H1 (cell line): ENCODE data around the gene VIM. TPM values are rescaled to one million over a fixed set of nuclear protein-coding genes. Genes with fewer than 3 reads are reported as not detected.

ENCODE experiments used
- CTCF ChIA-PET: fragments of 300-600 bp; sonication (Branson Sonifier 250); formaldehyde crosslinking; loops from one replicate; lab custom pipeline; 2021; ENCODE audit not compliant: partially characterized antibody; lab: Charles Lee
- POLR2A ChIA-PET: fragments of 300-600 bp; sonication (Branson Sonifier 250); formaldehyde crosslinking; loops from one replicate; lab custom pipeline; 2021; ENCODE audit warnings: inconsistent platforms; ENCODE audit not compliant: partially characterized antibody; lab: Charles Lee
- DNase-seq, 2 experiments: peaks; one replicate each; pipeline versions ENCODE4 v3.0.0 to v3.0.0-alpha.2; 2010 to 2022; ENCODE audit warnings: low spot score in 2 of 2, low read depth in 1 of 2, mixed read lengths in 1 of 2
- FAIRE-seq: peaks from 2 replicates; lab custom pipeline; 2011; peaks lifted over from hg19 to GRCh38; lab: Jason Lieb, UNC
- H2AFZ ChIP-seq: 2 replicates; pipeline ENCODE4 v1.8.1; 2012; ENCODE audit warnings: low read length, inconsistent platforms
- H2AK5ac ChIP-seq: 2 replicates; pipeline ENCODE4 v1.6.1; 2013; ENCODE audit warnings: low read depth, low read length
- H2BK120ac ChIP-seq: replicated peaks from 2 replicates; pipeline ENCODE3; 2013; ENCODE audit warnings: low read depth, low read length, inconsistent platforms
- H2BK12ac ChIP-seq: 2 replicates; pipeline ENCODE4 v1.6.1; 2013; ENCODE audit warnings: low read depth, low read length
- H2BK15ac ChIP-seq: 2 replicates; pipeline ENCODE4 v1.6.1; 2013; ENCODE audit warnings: low read length
- H2BK20ac ChIP-seq: 2 replicates; pipeline ENCODE4 v1.6.1; 2013; ENCODE audit warnings: low read length
- H2BK5ac ChIP-seq: 2 replicates; pipeline ENCODE4 v1.6.1; 2013; ENCODE audit warnings: low read depth, low read length
- H3K14ac ChIP-seq: 2 replicates; pipeline ENCODE4 v1.6.1; 2013; ENCODE audit warnings: inconsistent platforms; ENCODE audit not compliant: insufficient read length
- H3K18ac ChIP-seq: 2 replicates; pipeline ENCODE4 v1.6.1; 2013; ENCODE audit warnings: low read length; ENCODE audit errors: extremely low read depth
- H3K23ac ChIP-seq: 2 replicates; pipeline ENCODE4 v1.6.1; 2013; ENCODE audit warnings: inconsistent platforms; ENCODE audit not compliant: insufficient read length
- H3K23me2 ChIP-seq: 2 replicates; pipeline ENCODE4 v1.6.1; 2013; ENCODE audit warnings: low read depth, low read length
- H3K27ac ChIP-seq: 2 replicates; pipeline ENCODE4 v1.6.1; 2011; ENCODE audit warnings: low read depth, low read length, inconsistent platforms
- H3K27me3 ChIP-seq, 4 experiments: replicated peaks in 1 of 4; 1 replicate in 1 of 4; 2 replicates in 3 of 4; pipeline versions ENCODE4 v1.6.1 to v1.8.1; 2011 to 2013; ENCODE audit warnings: low read length in 3 of 4, mild to moderate bottlenecking in 3 of 4, inconsistent platforms in 2 of 4, mixed read lengths in 2 of 4, moderate library complexity in 1 of 4; ENCODE audit not compliant: control insufficient read depth in 3 of 4, insufficient read depth in 3 of 4; ENCODE audit errors: extremely low read depth in 1 of 4
- H3K36me3 ChIP-seq, 4 experiments: 2 replicates each; pipeline versions ENCODE4 v1.6.1 to v1.8.1; 2011 to 2013; ENCODE audit warnings: mild to moderate bottlenecking in 4 of 4, low read length in 3 of 4, moderate library complexity in 2 of 4, control low read depth in 1 of 4, inconsistent platforms in 1 of 4; ENCODE audit not compliant: insufficient read depth in 4 of 4, control insufficient read depth in 2 of 4
- H3K4ac ChIP-seq: replicated peaks from 2 replicates; pipeline ENCODE3; 2013; ENCODE audit warnings: low read length, low read depth, mixed read lengths, inconsistent platforms; ENCODE audit not compliant: insufficient read length
- H3K4me1 ChIP-seq, 4 experiments: replicated peaks in 1 of 4; 1 replicate in 1 of 4; 2 replicates in 3 of 4; pipeline versions ENCODE4 v1.6.1 to v1.8.1; 2011 to 2013; ENCODE audit warnings: low read length in 3 of 4, inconsistent platforms in 2 of 4, mixed read lengths in 1 of 4; ENCODE audit not compliant: insufficient read depth in 4 of 4, control insufficient read depth in 3 of 4
- H3K4me2 ChIP-seq, 2 experiments: 2 replicates each; pipeline versions ENCODE4 v1.6.1 to v1.8.1; 2011 to 2013; ENCODE audit warnings: low read depth in 2 of 2, low read length in 2 of 2, control low read depth in 1 of 2, inconsistent platforms in 1 of 2, mild to moderate bottlenecking in 1 of 2; ENCODE audit not compliant: insufficient read depth in 1 of 2
- H3K4me3 ChIP-seq, 4 experiments: fragments of 200-600, 300-600 bp in 1 of 4; sonication (generic), shearing (Covaris generic), sonication (Bioruptor Twin) in 1 of 4; 2 replicates each; pipeline versions ENCODE4 v1.5.1 to v1.8.1; 2011 to 2016; ENCODE audit warnings: low read length in 4 of 4, low read depth in 3 of 4, control low read depth in 2 of 4, inconsistent platforms in 2 of 4, mild to moderate bottlenecking in 2 of 4, mixed read lengths in 1 of 4, moderate library complexity in 1 of 4; ENCODE audit not compliant: insufficient read depth in 2 of 4; ENCODE audit errors: extremely low read depth in 1 of 4
- H3K56ac ChIP-seq: replicated peaks from 2 replicates; pipeline ENCODE3; 2013; ENCODE audit warnings: low read depth, mild to moderate bottlenecking, mixed read lengths, low read length, inconsistent platforms; ENCODE audit not compliant: insufficient read length
- H3K79me1 ChIP-seq: 2 replicates; pipeline ENCODE4 v1.6.1; 2013; ENCODE audit warnings: low read depth, low read length, control low read depth
- H3K79me2 ChIP-seq, 2 experiments: 2 replicates each; pipeline versions ENCODE4 v1.6.1 to v1.8.1; 2012 to 2013; ENCODE audit warnings: low read length in 2 of 2, mild to moderate bottlenecking in 2 of 2, inconsistent platforms in 1 of 2; ENCODE audit not compliant: insufficient read depth in 2 of 2, control insufficient read depth in 1 of 2
- H3K9ac ChIP-seq, 4 experiments: replicated peaks in 1 of 4; 1 replicate in 1 of 4; 2 replicates in 3 of 4; pipeline versions ENCODE4 v1.6.1 to v1.8.1; 2011 to 2013; ENCODE audit warnings: low read depth in 3 of 4, low read length in 3 of 4, control low read depth in 2 of 4, mild to moderate bottlenecking in 2 of 4, moderate library complexity in 2 of 4, inconsistent platforms in 1 of 4; ENCODE audit errors: extremely low read depth in 1 of 4
- H3K9me3 ChIP-seq, 2 experiments: 2 replicates each; pipeline versions ENCODE4 v1.6.1 to v1.8.1; 2012 to 2013; ENCODE audit warnings: mild to moderate bottlenecking in 2 of 2, moderate library complexity in 2 of 2, control low read depth in 1 of 2, inconsistent platforms in 1 of 2, low read depth in 1 of 2, low read length in 1 of 2, mixed read lengths in 1 of 2; ENCODE audit not compliant: insufficient read depth in 2 of 2
- H4K20me1 ChIP-seq, 2 experiments: replicated peaks in 1 of 2; 2 replicates each; pipeline versions ENCODE3 to v1.8.1; 2011 to 2013; ENCODE audit warnings: inconsistent platforms in 2 of 2, low read length in 2 of 2, mild to moderate bottlenecking in 1 of 2; ENCODE audit not compliant: insufficient read depth in 2 of 2, control insufficient read depth in 1 of 2
- H4K5ac ChIP-seq: 2 replicates; pipeline ENCODE4 v1.6.1; 2013; ENCODE audit warnings: low read length, low read depth, mixed read lengths, inconsistent platforms; ENCODE audit not compliant: insufficient read length
- H4K8ac ChIP-seq: 2 replicates; pipeline ENCODE4 v1.8.0; 2013; ENCODE audit warnings: mild to moderate bottlenecking, moderate library complexity, low read length, inconsistent platforms; ENCODE audit not compliant: insufficient read depth; ENCODE audit errors: extremely low read depth
- H4K91ac ChIP-seq: replicated peaks from 2 replicates; pipeline ENCODE3; 2013; ENCODE audit warnings: low read length, mixed read lengths, inconsistent platforms; ENCODE audit not compliant: insufficient read length
- CBX8 ChIP-seq: fragments of 300-800, 300-1000 bp; sonication (generic); IDR thresholded peaks from 2 replicates; pipeline ENCODE4 v1.7.1; 2016; ENCODE audit warnings: low read depth, low read length, borderline replicate concordance
- RBBP5 ChIP-seq: IDR thresholded peaks from 2 replicates; pipeline ENCODE4 v1.7.1; 2012; ENCODE audit warnings: low read depth, mild to moderate bottlenecking, inconsistent platforms, low read length, moderate library complexity, borderline replicate concordance
- WGBS, 2 experiments: shearing (Covaris generic) in 1 of 2; methylation state at CpG; one replicate each; pipeline versions ENCODE4 v1.1.6 to v1.1.7; 2013 to 2015; ENCODE audit warnings: low lambda C conversion rate in 2 of 2, mixed read lengths in 2 of 2, inconsistent platforms in 1 of 2, low coverage in 1 of 2, missing lambda C conversion rate in 1 of 2; ENCODE audit not compliant: insufficient replicate concordance in 2 of 2, insufficient coverage in 1 of 2, insufficient read length in 1 of 2; ENCODE audit errors: extremely low coverage in 1 of 2, missing lambda C conversion rate in 1 of 2; 5-methylcytosine and 5-hydroxymethylcytosine counted together
- polyA plus RNA-seq, 7 experiments: library from polyadenylated mRNA; depleted of rRNA in 3 of 7; stranded (reverse) in 5 of 7; unstranded in 2 of 7; fragments of >200 nt in 5 of 7; fragments of 200-250 nt in 2 of 7; gene quantifications; 1 replicate in 5 of 7; 2 replicates in 1 of 7; 4 replicates in 1 of 7; pipeline versions ENCODE4 v1.2.1 to v1.2.3, GENCODE V29; 2011 to 2013; ENCODE audit warnings: missing spikeins in 2 of 7, mixed read lengths in 2 of 7
- total RNA-seq: library from RNA; stranded (reverse); fragmentation: NEBNext Ultra II Directional; extraction: Animal tissue kit (Norgen Biotek cat#: 25700); gene quantifications from 2 replicates; pipeline ENCODE4 v1.2.1, GENCODE V29; 2021

The VIM gene
- total and polyA plus RNA-seq, 2 of the 8 experiments (the other 6 are each of a cell fraction or from before 2014, with no cell fraction given): 347 to 372 TPM

DNA sequence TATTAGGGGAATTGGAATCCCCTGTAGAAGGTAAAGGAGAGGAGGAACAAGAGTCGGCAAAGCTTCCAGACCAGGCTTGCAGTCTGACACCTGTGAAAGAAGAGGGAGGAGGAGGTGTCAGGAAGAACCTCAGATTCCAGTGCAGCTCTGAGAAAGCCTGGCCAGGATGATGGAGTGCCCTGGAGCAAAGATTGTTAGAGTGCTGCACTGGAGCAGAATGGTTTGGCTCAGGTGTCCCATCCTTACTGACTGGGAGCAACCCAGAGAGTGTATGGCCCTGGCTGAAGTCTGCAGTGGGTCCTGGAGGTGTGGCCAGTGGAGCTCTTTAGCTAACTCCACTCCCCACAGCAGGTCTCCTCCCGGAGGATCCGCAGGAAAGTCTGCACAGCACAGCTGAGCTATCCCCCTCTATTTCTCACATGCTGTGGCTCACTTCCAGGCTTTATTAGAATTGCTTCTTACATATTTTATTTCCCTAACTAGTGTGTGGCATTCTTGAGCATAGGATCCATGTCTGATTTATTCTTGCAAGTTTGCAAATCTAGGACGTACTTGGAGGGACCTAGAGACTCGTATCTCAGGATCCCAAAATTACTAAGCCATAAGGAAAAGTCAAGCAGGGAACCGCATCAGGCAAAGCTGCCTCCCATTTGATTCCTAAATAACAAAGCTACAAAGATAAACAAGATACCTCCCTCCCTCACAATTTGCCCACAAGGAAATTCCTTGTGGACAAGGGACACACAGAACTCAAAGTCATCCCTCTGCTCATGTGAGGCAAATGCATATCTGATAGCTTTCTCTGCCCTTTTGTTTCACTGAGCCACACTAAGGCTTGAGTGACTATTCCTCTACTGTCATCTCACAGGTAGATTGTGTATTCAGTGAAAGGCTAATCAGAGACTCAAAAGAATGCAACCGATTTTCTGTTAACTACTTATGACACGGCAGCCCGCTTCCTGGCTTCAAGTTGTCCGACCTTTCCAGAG, 58.8 kb downstream of the VIM start:
- H3K56ac ChIP-seq: no peak overlapping the region
- H4K20me1 ChIP-seq: no peaks in the 10 kb centered on the region
- no peaks in the 10 kb centered on the region for H3K79me2 ChIP-seq
- no peak for TF ChIP-seq CBX8
- no peak for TF ChIP-seq RBBP5
- 0 out of 8 replicates have a peak, but pooled peaks cover 0 to 2% (median 0%) of the 10 kb centered on the region in 4 experiments for H3K36me3 ChIP-seq
- no peaks in the 10 kb centered on the region for H3K4me1 ChIP-seq
- DNase-seq: no peak
- H2AFZ ChIP-seq: no peak overlapping the region
- H4K8ac ChIP-seq: no peak overlapping the region
- peaks cover 7 to 13% of the 10 kb centered on the region in 2 experiments for H3K9me3 ChIP-seq
- no peak overlapping the region for H3K27ac ChIP-seq
- H3K23me2 ChIP-seq: no peaks in the 10 kb centered on the region
- H3K14ac ChIP-seq: no peak overlapping the region
- H2BK20ac ChIP-seq: no peak overlapping the region
- H2BK12ac ChIP-seq: no peak overlapping the region
- no peak overlapping the region for H3K18ac ChIP-seq
- 82% methylated on average over 10 of the region's 10 CpGs; no CpG with 5 or more reads in 1 of the 2 experiments for WGBS, 2 experiments
- POLR2A ChIA-PET: no interaction called here
- no peak overlapping the region for H4K5ac ChIP-seq
- no peak overlapping the region for H2BK15ac ChIP-seq
- no peaks in the 10 kb centered on the region for H3K27me3 ChIP-seq
- H2BK120ac ChIP-seq: no peak overlapping the region
- no peak overlapping the region for H3K4me3 ChIP-seq
- H3K79me1 ChIP-seq: no peaks in the 10 kb centered on the region
- H3K4me2 ChIP-seq: no peak overlapping the region
- H3K4ac ChIP-seq: no peak overlapping the region
- no peak overlapping the region for H2AK5ac ChIP-seq
- no peak overlapping the region for H2BK5ac ChIP-seq
- no peak overlapping the region for H4K91ac ChIP-seq
- CTCF ChIA-PET: interaction anchor here (0.9 to 1.6 kb wide), 6 partner anchors 89 to 444 kb away, joined by 3 to 8 read pairs (median 4); no protein-coding TSS in a partner anchor
- H3K9ac ChIP-seq: no peak overlapping the region
- no peak for FAIRE-seq
- no peak overlapping the region for H3K23ac ChIP-seq
